NCI-H526 treated with DMSO at 0.1 percent for 48 hours (cell line): ENCODE measurements around the gene BLM.

Source experiments
- DNase-seq: peaks from one replicate; lab custom pipeline; 2025; lab: John Stamatoyannopoulos, UW

The BLM gene

GRCh38 chr15:90790057-90790456, 72.9 kb downstream of the BLM start:
- DNase-seq: no peak

- no peak for DNase-seq
These were observed 73.4 kb downstream of the BLM start for GRCh38 chr15:90790561-90790960.

GRCh38 chr15:90794538-90794937, 77.4 kb downstream of the BLM start:
- no peak for DNase-seq

- no peak for DNase-seq
These were observed 82.6 kb downstream of the BLM start for GRCh38 chr15:90799639-90800170.

- DNase-seq: no peak
These were observed 84.7 kb downstream of the BLM start for GRCh38 chr15:90801803-90802202.

GRCh38 chr15:90807074-90807785, 90.1 kb downstream of the BLM start:
- DNase-seq: no peak

- no peak for DNase-seq
These were observed 90.6 kb downstream of the BLM start for GRCh38 chr15:90807786-90808086.

- DNase-seq: no peak
These were observed 91.5 kb downstream of the BLM start for GRCh38 chr15:90808517-90809235.

GRCh38 chr15:90809536-90809935, 92.4 kb downstream of the BLM start:
- DNase-seq: no peak

GRCh38 chr15:90810354-90810753, 93.2 kb downstream of the BLM start:
- DNase-seq: peak; percentile 96

GRCh38 chr15:90812171-90812957, 95.2 kb downstream of the BLM start:
- DNase-seq: no peak

GRCh38 chr15:90812958-90813265, 95.8 kb downstream of the BLM start:
- DNase-seq: no peak

- peak; percentile 72 for DNase-seq
These were observed 96.6 kb downstream of the BLM start for GRCh38 chr15:90813796-90814190.

- peak; percentile 72 for DNase-seq
These were observed 97.2 kb downstream of the BLM start for GRCh38 chr15:90814191-90814821.

- no peak for DNase-seq
These were observed 99.4 kb downstream of the BLM start for GRCh38 chr15:90816401-90817116.

GRCh38 chr15:90817117-90818057, 100.2 kb downstream of the BLM start:
- DNase-seq: peak; percentile 25

- peak; percentile 73 for DNase-seq
These were observed 101.4 kb downstream of the BLM start for GRCh38 chr15:90818251-90819210.

- DNase-seq: no peak
These were observed 102.2 kb downstream of the BLM start for GRCh38 chr15:90819390-90819789.

GRCh38 chr15:90819850-90820249, 102.7 kb downstream of the BLM start:
- DNase-seq: no peak
